OCI-LY3 (cell line): Measurements from ENCODE around the gene LIN28A.

Experiments
- H2AFZ ChIP-seq: fragments of 200-600, 300-600 bp; shearing (Covaris generic); 2 replicates; pipeline ENCODE4 v1.6.0; 2014; ENCODE audit warnings: antibody characterized with exemption, low read depth, low read length
- H3K27ac ChIP-seq: fragments of 200-600, 300-600 bp; sonication (generic); 2 replicates; pipeline ENCODE4 v1.5.1; 2014; ENCODE audit warnings: mild to moderate bottlenecking, low read length, moderate library complexity, mixed read lengths
- H3K27me3 ChIP-seq: fragments of 200-600, 300-600 bp; sonication (generic); 2 replicates; pipeline ENCODE4 v1.6.1; 2014; ENCODE audit warnings: low read depth, low read length, mixed read lengths
- H3K36me3 ChIP-seq: fragments of 200-600, 300-600 bp; sonication (generic); replicated peaks from 2 replicates; pipeline ENCODE3; 2014; ENCODE audit warnings: low read depth, low read length, mixed read lengths
- H3K4me1 ChIP-seq: fragments of 300-600, 200-600 bp; sonication (generic); 2 replicates; pipeline ENCODE4 v1.6.1; 2014; ENCODE audit warnings: low read length, mixed read lengths
- H3K4me2 ChIP-seq: fragments of 200-600, 300-600 bp; sonication (generic); 2 replicates; pipeline ENCODE4 v1.6.1; 2014; ENCODE audit warnings: low read length, mixed read lengths
- H3K4me3 ChIP-seq: fragments of 300-600, 200-600 bp; sonication (generic); 2 replicates; pipeline ENCODE4 v1.5.1; 2014; ENCODE audit warnings: antibody characterized with exemption, mild to moderate bottlenecking, low read length, moderate library complexity
- H3K79me2 ChIP-seq: fragments of 300-600, 200-600 bp; shearing (Covaris generic); 2 replicates; pipeline ENCODE4 v1.6.1; 2014; ENCODE audit warnings: mild to moderate bottlenecking, low read length, mixed read lengths
- H3K9ac ChIP-seq: fragments of 300-600, 200-600 bp; shearing (Covaris generic); 2 replicates; pipeline ENCODE4 v1.6.0; 2014; ENCODE audit warnings: mild to moderate bottlenecking, low read length, moderate library complexity
- H3K9me3 ChIP-seq: fragments of 200-600, 300-600 bp; shearing (Covaris generic); 2 replicates; pipeline ENCODE4 v1.6.1; 2014; ENCODE audit warnings: low read length, mixed read lengths; ENCODE audit not compliant: insufficient read depth
- H4K20me1 ChIP-seq: fragments of 200-600, 300-600 bp; sonication (generic); 2 replicates; pipeline ENCODE4 v1.6.1; 2016; ENCODE audit warnings: low read length, mixed read lengths; ENCODE audit not compliant: insufficient read depth
- CTCF ChIP-seq: fragments of 200-600, 300-600 bp; sonication (generic); IDR thresholded peaks from 2 replicates; pipeline ENCODE4 v1.5.1; 2014; ENCODE audit warnings: antibody characterized with exemption, low read length, low read depth
- EZH2phosphoT487 ChIP-seq: fragments of 200-600 bp; shearing (Covaris generic); IDR thresholded peaks from 2 replicates; pipeline ENCODE4 v1.6.1; 2018; ENCODE audit warnings: antibody characterized with exemption, mixed run types, low read depth

LIN28A gene

GRCh38 chr1:26404641-26405040 is 6.0 kb upstream of the LIN28A start:
- no peaks in the 10 kb centered on the region for H4K20me1 ChIP-seq
- H3K36me3 ChIP-seq: no peaks in the 10 kb centered on the region
- no peaks in the 10 kb centered on the region for H3K4me1 ChIP-seq
- H2AFZ ChIP-seq: no peak overlapping the region
- no peak overlapping the region for H3K4me3 ChIP-seq
- H3K27ac ChIP-seq: no peak overlapping the region
- H3K9me3 ChIP-seq: no peaks in the 10 kb centered on the region
- no peak overlapping the region for H3K9ac ChIP-seq
- no peaks in the 10 kb centered on the region for H3K79me2 ChIP-seq
- no peaks in the 10 kb centered on the region for H3K27me3 ChIP-seq
- H3K4me2 ChIP-seq: no peak overlapping the region
- TF ChIP-seq CTCF (no peak), EZH2phosphoT487 (no peak)

- H3K27ac ChIP-seq: no peak overlapping the region
- H3K36me3 ChIP-seq: no peaks in the 10 kb centered on the region
- H3K79me2 ChIP-seq: no peaks in the 10 kb centered on the region
- no peak for TF ChIP-seq CTCF
- no peak for TF ChIP-seq EZH2phosphoT487
- no peaks in the 10 kb centered on the region for H3K27me3 ChIP-seq
- H3K4me2 ChIP-seq: no peak overlapping the region
- H2AFZ ChIP-seq: no peak overlapping the region
- no peaks in the 10 kb centered on the region for H4K20me1 ChIP-seq
- H3K9ac ChIP-seq: no peak overlapping the region
- H3K9me3 ChIP-seq: no peaks in the 10 kb centered on the region
- no peaks in the 10 kb centered on the region for H3K4me1 ChIP-seq
- no peak overlapping the region for H3K4me3 ChIP-seq
Measured at GRCh38 chr1:26405281-26405915, 5.2 kb upstream of the LIN28A start.

GRCh38 chr1:26408604-26409003 is 2.0 kb upstream of the LIN28A start:
- Histone ChIP-seq H4K20me1 (no peaks in the 10 kb centered on the region), H3K9ac (no peak overlapping the region), H3K4me2 (no peak overlapping the region), H2AFZ (no peak overlapping the region), H3K9me3 (no peaks in the 10 kb centered on the region), H3K36me3 (no peaks in the 10 kb centered on the region), H3K4me3 (no peak overlapping the region), H3K79me2 (no peaks in the 10 kb centered on the region), H3K4me1 (no peaks in the 10 kb centered on the region), H3K27ac (no peak overlapping the region), H3K27me3 (no peaks in the 10 kb centered on the region)
- TF ChIP-seq CTCF (no peak), EZH2phosphoT487 (no peak)

GRCh38 chr1:26409191-26409807 is 1.3 kb upstream of the LIN28A start:
- Histone ChIP-seq H3K36me3 (no peaks in the 10 kb centered on the region), H3K27me3 (0 out of 2 replicates have a peak, but pooled peaks cover 4% of the 10 kb centered on the region), H3K4me3 (no peak overlapping the region), H4K20me1 (no peaks in the 10 kb centered on the region), H3K27ac (no peak overlapping the region), H3K79me2 (no peaks in the 10 kb centered on the region), H2AFZ (no peak overlapping the region), H3K9me3 (no peaks in the 10 kb centered on the region), H3K9ac (no peak overlapping the region), H3K4me1 (no peaks in the 10 kb centered on the region), H3K4me2 (no peak overlapping the region)
- TF ChIP-seq CTCF (no peak), EZH2phosphoT487 (no peak)
